OCI-LY7 (cell line): ENCODE data around the gene MRPS6. TPM values are rescaled to one million over a fixed set of nuclear protein-coding genes. Genes with fewer than 3 reads are reported as not detected.

Experiments used
- BruUV-seq: library from RNA; stranded (reverse); fragments of 400-500 nt; replicated peaks from 2 replicates; lab custom pipeline; 2021; lab: Mats Ljungman, UMichigan
- CTCF ChIA-PET: fragments of 300-600 bp; sonication (Branson Sonifier 250); formaldehyde crosslinking; loops from one replicate; lab custom pipeline; 2022; ENCODE audit warnings: antibody characterized with exemption; ENCODE audit not compliant: unreplicated experiment; lab: Charles Lee
- POLR2A ChIA-PET: fragments of 300-600 bp; sonication (Branson Sonifier 250); formaldehyde crosslinking; loops from one replicate; lab custom pipeline; 2022; ENCODE audit warnings: antibody characterized with exemption; lab: Charles Lee
- DNase-seq: peaks from one replicate; pipeline ENCODE4 v3.0.0-alpha.2; 2015; ENCODE audit warnings: low spot score
- H2AFZ ChIP-seq: fragments of 200-600 bp; sonication (generic), shearing (Covaris generic); 2 replicates; pipeline ENCODE4 v1.6.1; 2014; ENCODE audit warnings: mild to moderate bottlenecking, antibody characterized with exemption, low read length, moderate library complexity
- H3K27ac ChIP-seq: fragments of 200-600 bp; sonication (generic); 2 replicates; pipeline ENCODE4 v1.5.1; 2014; ENCODE audit warnings: mixed run types, low read depth, mild to moderate bottlenecking, moderate library complexity, low read length, inconsistent platforms; ENCODE audit not compliant: poor library complexity, severe bottlenecking
- H3K36me3 ChIP-seq: fragments of 200-600 bp; sonication (generic); 2 replicates; pipeline ENCODE4 v1.6.1; 2014; ENCODE audit warnings: mild to moderate bottlenecking, antibody characterized with exemption, low read length, moderate library complexity, mixed read lengths; ENCODE audit not compliant: insufficient read depth
- H3K4me1 ChIP-seq: fragments of 200-600 bp; sonication (generic); 2 replicates; pipeline ENCODE4 v1.5.1; 2014; ENCODE audit warnings: mild to moderate bottlenecking, low read length; ENCODE audit not compliant: insufficient read depth, poor library complexity, severe bottlenecking
- H3K4me2 ChIP-seq: fragments of 200-600 bp; sonication (generic); 2 replicates; pipeline ENCODE4 v1.6.1; 2014; ENCODE audit warnings: mild to moderate bottlenecking, low read length
- H3K4me3 ChIP-seq: fragments of 200-600 bp; sonication (generic); 2 replicates; pipeline ENCODE4 v1.5.1; 2014; ENCODE audit warnings: mild to moderate bottlenecking, low read depth, low read length; ENCODE audit not compliant: poor library complexity, severe bottlenecking
- H3K79me2 ChIP-seq: fragments of 200-600 bp; sonication (generic); 2 replicates; pipeline ENCODE4 v1.6.1; 2016; ENCODE audit warnings: low read depth, mild to moderate bottlenecking, low read length, moderate library complexity, mixed read lengths; ENCODE audit not compliant: insufficient read depth
- H3K9me2 ChIP-seq: fragments of 200-600 bp; sonication (generic); 2 replicates; pipeline ENCODE4 v1.6.1; 2016; ENCODE audit warnings: mild to moderate bottlenecking, low read length, mixed read lengths; ENCODE audit not compliant: insufficient read depth
- H3K9me3 ChIP-seq: fragments of 200-600 bp; sonication (generic); 2 replicates; pipeline ENCODE4 v1.6.1; 2014; ENCODE audit warnings: mild to moderate bottlenecking, mixed run types, low read length, mixed read lengths
- H4K20me1 ChIP-seq: fragments of 200-600 bp; sonication (generic); 2 replicates; pipeline ENCODE4 v1.6.1; 2014; ENCODE audit warnings: mild to moderate bottlenecking, antibody characterized with exemption, low read length, moderate library complexity, mixed read lengths; ENCODE audit not compliant: insufficient read depth
- EZH2phosphoT487 ChIP-seq: fragments of 200-600 bp; sonication (generic); IDR thresholded peaks from 2 replicates; pipeline ENCODE4 v1.6.1; 2018; ENCODE audit warnings: low read depth, borderline replicate concordance, mild to moderate bottlenecking, mixed run types, antibody characterized with exemption, low read length, moderate library complexity, mixed read lengths
- intact Hi-C: fragments of 100-400 bp; cut with micrococcal nuclease; formaldehyde crosslinking; loops from one replicate; pipeline ENCODE4 v1.10.0; 2022; ENCODE audit not compliant: unreplicated experiment
- total RNA-seq, 2 experiments: library from RNA; depleted of rRNA in 1 of 2; stranded (reverse); fragments of >200 nt in 1 of 2; shearing (Covaris generic) in 1 of 2; gene quantifications; 2 replicates each; pipeline ENCODE4 v1.2.3, GENCODE V29; 2014 to 2022
- TF ChIP-seq, protein P1 (sequence below): fragments of 200-600 bp; sonication (generic); conservative IDR thresholded peaks from 2 replicates; pipeline ENCODE4 v1.5.1; 2014; ENCODE audit warnings: mild to moderate bottlenecking, antibody characterized with exemption, low read length, moderate library complexity, mixed read lengths

Gene MRPS6
- total RNA-seq, 2 experiments from 2014 or later, result 20.9 to 56.1 TPM

DNA sequence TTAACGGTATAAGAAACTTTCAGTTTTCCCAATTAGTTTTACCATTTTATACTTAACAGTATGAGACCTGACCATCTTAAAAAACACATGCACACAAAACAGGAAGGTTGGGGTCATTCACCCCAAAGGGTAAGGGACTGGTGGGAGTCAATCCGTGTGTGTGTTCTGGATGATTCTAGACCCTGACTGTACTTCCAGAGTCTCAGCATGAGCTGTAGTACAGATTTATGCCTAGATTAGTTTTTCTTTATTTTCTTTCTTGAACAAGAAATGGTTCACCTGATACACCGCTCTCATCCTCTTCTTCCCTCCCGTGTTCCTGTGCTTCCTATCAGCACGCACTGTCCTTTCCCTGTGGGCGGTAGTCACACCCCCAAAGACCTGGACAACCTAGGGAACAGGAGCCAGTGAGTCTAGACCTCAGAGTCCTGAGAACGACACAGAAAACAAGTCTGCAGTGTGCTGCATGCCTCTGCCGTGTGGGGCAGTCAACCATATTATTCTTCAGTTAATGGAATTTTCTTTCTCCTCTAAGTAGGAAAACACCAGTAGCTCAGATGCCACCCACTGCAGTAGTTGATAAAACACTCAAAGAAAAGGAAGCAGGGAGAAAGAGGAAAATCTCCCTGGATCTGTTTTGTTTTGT is 38.9 kb upstream of the MRPS6 start:
- no peaks in the 10 kb centered on the region for H4K20me1 ChIP-seq
- peaks cover 20% of the 10 kb centered on the region for H3K4me1 ChIP-seq
- no peaks in the 10 kb centered on the region; the same call in 1 of the 2 replicates for H3K9me3 ChIP-seq
- H2AFZ ChIP-seq, result no peak overlapping the region
- no peak overlapping the region for H3K4me2 ChIP-seq
- H3K79me2 ChIP-seq, result no peaks in the 10 kb centered on the region
- no peaks in the 10 kb centered on the region for H3K36me3 ChIP-seq
- H3K9me2 ChIP-seq, result no peaks in the 10 kb centered on the region
- intact Hi-C loops, result no loop called here
- TF ChIP-seq EZH2phosphoT487, result no peak
- TF ChIP-seq, protein P1, sequence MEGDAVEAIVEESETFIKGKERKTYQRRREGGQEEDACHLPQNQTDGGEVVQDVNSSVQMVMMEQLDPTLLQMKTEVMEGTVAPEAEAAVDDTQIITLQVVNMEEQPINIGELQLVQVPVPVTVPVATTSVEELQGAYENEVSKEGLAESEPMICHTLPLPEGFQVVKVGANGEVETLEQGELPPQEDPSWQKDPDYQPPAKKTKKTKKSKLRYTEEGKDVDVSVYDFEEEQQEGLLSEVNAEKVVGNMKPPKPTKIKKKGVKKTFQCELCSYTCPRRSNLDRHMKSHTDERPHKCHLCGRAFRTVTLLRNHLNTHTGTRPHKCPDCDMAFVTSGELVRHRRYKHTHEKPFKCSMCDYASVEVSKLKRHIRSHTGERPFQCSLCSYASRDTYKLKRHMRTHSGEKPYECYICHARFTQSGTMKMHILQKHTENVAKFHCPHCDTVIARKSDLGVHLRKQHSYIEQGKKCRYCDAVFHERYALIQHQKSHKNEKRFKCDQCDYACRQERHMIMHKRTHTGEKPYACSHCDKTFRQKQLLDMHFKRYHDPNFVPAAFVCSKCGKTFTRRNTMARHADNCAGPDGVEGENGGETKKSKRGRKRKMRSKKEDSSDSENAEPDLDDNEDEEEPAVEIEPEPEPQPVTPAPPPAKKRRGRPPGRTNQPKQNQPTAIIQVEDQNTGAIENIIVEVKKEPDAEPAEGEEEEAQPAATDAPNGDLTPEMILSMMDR, result no peak
- DNase-seq, result no peak
- H3K27ac ChIP-seq, result no peak overlapping the region
- ChIA-PET CTCF (no interaction called here), POLR2A (interaction anchor here (0.6 kb wide), 1 partner anchor 100 kb away, joined by 3 read pairs; no protein-coding TSS in a partner anchor)
- no TSS peak for BruUV-seq
- H3K4me3 ChIP-seq, result no peak overlapping the region

DNA sequence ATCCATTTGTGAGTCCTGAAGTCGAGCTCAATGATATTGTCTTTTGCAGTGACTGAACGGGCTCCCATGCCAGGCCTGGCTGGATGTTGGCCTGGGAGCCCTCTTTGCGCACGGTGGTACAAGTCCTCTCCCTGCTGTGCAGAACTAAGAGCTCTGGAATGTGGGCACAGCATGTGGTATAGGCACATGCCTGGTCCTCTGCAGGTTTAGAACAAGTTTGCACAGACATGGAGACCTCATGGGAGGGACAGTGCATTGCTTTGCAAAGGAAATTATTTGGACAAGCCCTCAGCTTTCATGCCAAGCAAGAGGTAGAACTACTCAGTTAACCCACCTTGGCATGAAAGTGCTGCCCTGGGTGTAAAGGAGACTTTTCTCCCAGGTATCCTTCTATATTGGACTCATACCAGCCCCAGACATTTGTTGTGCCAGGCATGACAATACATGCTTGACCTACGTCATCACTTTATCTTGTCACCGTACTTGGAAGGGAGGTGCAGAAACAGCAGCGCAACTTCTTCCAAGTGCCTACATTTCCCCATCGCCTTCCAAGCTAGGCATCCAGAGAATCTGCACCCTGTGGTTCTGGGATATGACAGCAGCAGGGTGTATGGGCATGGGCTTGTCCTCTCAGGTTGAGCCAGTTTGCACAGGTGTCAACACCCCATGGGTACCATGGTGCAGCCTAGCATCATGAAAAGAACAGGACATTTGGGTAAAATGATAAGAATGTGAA is 37.6 kb upstream of the MRPS6 start:
- no peaks in the 10 kb centered on the region for H4K20me1 ChIP-seq
- no peak for TF ChIP-seq EZH2phosphoT487
- TF ChIP-seq, protein P1, result no peak
- H3K4me2 ChIP-seq, result no peak overlapping the region
- H3K9me2 ChIP-seq, result no peaks in the 10 kb centered on the region
- POLR2A ChIA-PET, result interaction anchor here (0.6 kb wide), 1 partner anchor 10 kb away, joined by 3 read pairs; no protein-coding TSS in a partner anchor
- H3K9me3 ChIP-seq, result no peaks in the 10 kb centered on the region; the same call in 1 of the 2 replicates
- H3K4me3 ChIP-seq, result no peak overlapping the region
- peaks cover 9% of the 10 kb centered on the region for H3K4me1 ChIP-seq
- BruUV-seq, result no TSS peak
- H3K36me3 ChIP-seq, result no peaks in the 10 kb centered on the region
- CTCF ChIA-PET, result no interaction called here
- H3K79me2 ChIP-seq, result no peaks in the 10 kb centered on the region
- intact Hi-C loops, result no loop called here
- no peak for DNase-seq
- no peak overlapping the region for H3K27ac ChIP-seq
- no peak overlapping the region for H2AFZ ChIP-seq
